K562 (cell line): Measurements from ENCODE around the gene SEC14L5. TPM values are rescaled to one million over a fixed set of nuclear protein-coding genes. Genes with fewer than 3 reads are reported as not detected.

Experiments
- CEBPB ChIP-seq: fragments of 450-650 bp; IDR thresholded peaks from 2 replicates; pipeline ENCODE4 v1.6.1; 2016; ENCODE audit warnings: missing genetic modification characterization, missing compliant biosample characterization
- CEBPG ChIP-seq, 3 experiments: fragments of 200-800 bp in 1 of 3; sonication (Bioruptor generic) in 1 of 3; sonication (generic) in 1 of 3; formaldehyde crosslinking in 1 of 3; IDR thresholded peaks in 2 of 3; conservative IDR thresholded peaks in 1 of 3; 2 replicates each; pipeline versions ENCODE4 v1.6.1 to v1.8.0; 2016 to 2022; ENCODE audit warnings: missing compliant biosample characterization in 2 of 3, missing genetic modification characterization in 2 of 3, mild to moderate bottlenecking in 1 of 3, missing genetic modification reagents in 1 of 3
- DNMT1 ChIP-seq: fragments of 450-650 bp; IDR thresholded peaks from 2 replicates; pipeline ENCODE4 v1.6.1; 2016; ENCODE audit warnings: antibody characterized with exemption, mild to moderate bottlenecking
- FOXK2 ChIP-seq, 2 experiments: fragments of 450-650 bp; IDR thresholded peaks in 1 of 2; conservative IDR thresholded peaks in 1 of 2; 2 replicates each; pipeline ENCODE4 v1.6.1; 2016; ENCODE audit warnings: low read depth in 2 of 2, mild to moderate bottlenecking in 1 of 2
- HDGF ChIP-seq: fragments of 450-650 bp; IDR thresholded peaks from 2 replicates; pipeline ENCODE4 v1.6.1; 2016
- HINFP ChIP-seq: fragments of 450-650 bp; conservative IDR thresholded peaks from 2 replicates; pipeline ENCODE4 v1.6.1; 2016; ENCODE audit warnings: missing genetic modification characterization, low read depth, mild to moderate bottlenecking, control low read depth, missing compliant biosample characterization
- KAT7 ChIP-seq: sonication (generic); formaldehyde crosslinking; IDR thresholded peaks from 2 replicates; pipeline ENCODE4 v1.8.0; 2022; ENCODE audit warnings: missing genetic modification reagents, mild to moderate bottlenecking, borderline replicate concordance
- NFE2L1 ChIP-seq: fragments of 450-650 bp; IDR thresholded peaks from 2 replicates; pipeline ENCODE4 v1.6.1; 2016; ENCODE audit warnings: missing genetic modification characterization, low read depth, mild to moderate bottlenecking, missing compliant biosample characterization, moderate library complexity, borderline replicate concordance
- POLR2AphosphoS5 ChIP-seq: IDR thresholded peaks from 2 replicates; pipeline ENCODE4 v1.6.1; 2011; ENCODE audit warnings: mild to moderate bottlenecking, low read depth, low read length, moderate library complexity; ENCODE audit not compliant: control insufficient read depth, insufficient read depth
- RBBP5 ChIP-seq: fragments of 200-600 bp; sonication (generic); IDR thresholded peaks from 2 replicates; pipeline ENCODE4 v1.6.1; 2012; ENCODE audit warnings: borderline replicate concordance, mild to moderate bottlenecking, low read length, control low read depth, inconsistent platforms; ENCODE audit not compliant: insufficient read depth, poor library complexity, severe bottlenecking
- SMAD4 ChIP-seq: fragments of 250-450 bp; sonication (Bioruptor Pico); conservative IDR thresholded peaks from 2 replicates; pipeline ENCODE4 v1.8.0; 2021; ENCODE audit warnings: inconsistent platforms, mild to moderate bottlenecking, moderate library complexity
- SRSF9 ChIP-seq: fragments of 200-400 bp; formaldehyde crosslinking; IDR thresholded peaks from 2 replicates; pipeline ENCODE4 v1.6.1; 2017; ENCODE audit warnings: low read depth, low read length, borderline replicate concordance
- ZEB2 ChIP-seq: fragments of 450-650 bp; IDR thresholded peaks from 2 replicates; pipeline ENCODE4 v1.6.1; 2016
- ZNF24 ChIP-seq: fragments of 450-650 bp; IDR thresholded peaks from 2 replicates; pipeline ENCODE4 v1.6.1; 2016
- ZNF444 ChIP-seq: fragments of 250-450 bp; sonication (Bioruptor Pico); IDR thresholded peaks from 2 replicates; pipeline ENCODE4 v1.4.0; 2020; ENCODE audit warnings: mild to moderate bottlenecking, moderate library complexity
- ZNF778 ChIP-seq: fragments of 450-650 bp; formaldehyde crosslinking; IDR thresholded peaks from 2 replicates; pipeline ENCODE4 v1.4.0; 2020; ENCODE audit warnings: mild to moderate bottlenecking, moderate library complexity
- ZNF785 ChIP-seq: fragments of 250-450 bp; sonication (Bioruptor Pico); IDR thresholded peaks from 2 replicates; pipeline ENCODE4 v1.4.0; 2020; ENCODE audit warnings: mild to moderate bottlenecking
- polyA plus RNA-seq, 8 experiments: library from polyadenylated mRNA; depleted of rRNA in 4 of 8; stranded (reverse) in 5 of 8; unstranded in 3 of 8; fragments of >200 nt; fragmentation: Nextera tagmentation in 2 of 8; fragmentation: Illumina TruSeq in 1 of 8; extraction: Ambion mirVana in 2 of 8; extraction: Trizol in 1 of 8; gene quantifications; 2 replicates each; pipeline versions ENCODE4 v1.2.1 to v1.2.3, GENCODE V29; 2011 to 2014; ENCODE audit warnings: inconsistent platforms in 1 of 8, missing spikeins in 1 of 8
- total RNA-seq, 7 experiments: library from RNA; depleted of rRNA in 6 of 7; stranded (reverse); fragments of >200 nt in 6 of 7; fragmentation: Illumina TruSeq in 2 of 7; extraction: Trizol in 2 of 7; gene quantifications; 2 replicates each; pipeline versions ENCODE4 v1.2.1 to v1.2.3, GENCODE V29; 2011 to 2021; ENCODE audit warnings: low replicate concordance in 1 of 7
- TF ChIP-seq, protein P1 (sequence below): sonication (generic); formaldehyde crosslinking; IDR thresholded peaks from 2 replicates; pipeline ENCODE4 v1.8.0; 2022; ENCODE audit warnings: mild to moderate bottlenecking, missing genetic modification reagents, borderline replicate concordance
- TF ChIP-seq, protein P2 (sequence below): fragments of 150-350 bp; IDR thresholded peaks from 2 replicates; pipeline ENCODE4 v1.6.1; 2014; ENCODE audit warnings: low read depth, mild to moderate bottlenecking, low read length, borderline replicate concordance

Gene SEC14L5
- total and polyA plus RNA-seq, 9 of the 15 experiments (the other 6 are each of a cell fraction or from before 2014, with no cell fraction given), result 0.11 TPM; not detected in 8

DNA sequence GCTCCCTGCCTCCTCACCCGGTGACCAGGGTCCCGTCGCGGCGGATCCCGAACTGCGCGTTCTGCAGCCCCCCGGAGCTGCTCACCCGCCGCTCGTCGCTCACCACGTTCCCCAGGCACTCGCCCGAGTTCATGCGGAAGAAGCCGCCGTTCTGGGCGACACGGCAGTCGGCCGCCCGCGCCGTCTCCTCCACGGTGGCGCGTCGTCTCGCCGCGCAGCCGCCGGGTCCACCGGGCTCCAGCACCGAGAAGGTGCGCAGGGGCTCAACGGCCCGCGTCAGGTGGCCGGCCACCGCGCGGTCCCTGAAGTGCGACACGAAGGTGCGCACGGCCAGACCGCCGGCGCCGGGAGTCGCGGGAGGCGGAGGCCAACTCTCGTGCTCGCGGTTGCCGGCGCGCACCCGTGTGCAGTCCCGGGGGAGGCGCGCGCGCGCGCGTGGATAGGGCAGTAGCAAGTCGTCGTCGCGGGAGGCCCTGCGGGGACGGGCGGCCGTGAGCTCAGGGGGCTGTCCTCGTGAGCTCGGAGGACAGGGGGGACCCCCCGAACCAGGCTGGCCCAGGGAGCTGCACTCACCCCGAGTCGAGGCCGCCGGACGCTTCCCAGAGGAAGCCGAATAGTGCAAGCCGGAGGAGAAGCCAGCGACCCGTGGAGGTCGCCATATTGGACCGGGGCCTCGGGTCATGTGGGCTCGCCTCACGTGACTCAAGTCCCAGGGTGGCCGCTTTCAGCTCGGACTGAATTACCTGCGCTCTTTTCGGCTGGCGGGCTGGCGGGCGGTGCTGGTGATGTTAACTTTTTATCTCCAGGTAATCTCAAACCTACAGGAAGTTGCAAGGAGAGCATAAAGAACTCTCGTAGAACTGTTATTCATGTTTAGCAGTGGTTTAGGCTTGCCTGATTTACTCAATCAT lies 75.4 kb downstream of the SEC14L5 start, which contains the start of gene NAGPA (continued):
- TF ChIP-seq SRSF9 (no peak), DNMT1 (no peak), ZNF444 (CRISPR knock-in tag) (no peak), ZNF778 (CRISPR knock-in tag) (no peak), ZNF785 (no peak), POLR2AphosphoS5 (peak; percentile 29; the same call in 1 of the 2 replicates), KAT7 (peak; percentile 56; the same call in 1 of the 2 replicates), FOXK2 (conservative IDR thresholded peaks at IDR 0.05 in 1 of 2, IDR thresholded peaks at IDR 0.05 in 1 of 2; ENCODE audit: low read depth in 2 of 2) (peak; percentile 83 to 84), CEBPB (tag) (no peak), HINFP (no peak), RBBP5 (peak; percentile 67), CEBPG (CRISPR knock-in tag; IDR thresholded peaks at IDR 0.05) (no peak), CEBPG (tag; conservative IDR thresholded peaks at IDR 0.05 in 1 of 2, IDR thresholded peaks at IDR 0.05 in 1 of 2) (no peak), HDGF (no peak), NFE2L1 (tag) (no peak), SMAD4 (CRISPR knock-in tag) (0 out of 2 replicates have a peak, but pooled peaks have one; percentile 36), ZEB2 (no peak), ZNF24 (no peak)
- TF ChIP-seq, protein P1, sequence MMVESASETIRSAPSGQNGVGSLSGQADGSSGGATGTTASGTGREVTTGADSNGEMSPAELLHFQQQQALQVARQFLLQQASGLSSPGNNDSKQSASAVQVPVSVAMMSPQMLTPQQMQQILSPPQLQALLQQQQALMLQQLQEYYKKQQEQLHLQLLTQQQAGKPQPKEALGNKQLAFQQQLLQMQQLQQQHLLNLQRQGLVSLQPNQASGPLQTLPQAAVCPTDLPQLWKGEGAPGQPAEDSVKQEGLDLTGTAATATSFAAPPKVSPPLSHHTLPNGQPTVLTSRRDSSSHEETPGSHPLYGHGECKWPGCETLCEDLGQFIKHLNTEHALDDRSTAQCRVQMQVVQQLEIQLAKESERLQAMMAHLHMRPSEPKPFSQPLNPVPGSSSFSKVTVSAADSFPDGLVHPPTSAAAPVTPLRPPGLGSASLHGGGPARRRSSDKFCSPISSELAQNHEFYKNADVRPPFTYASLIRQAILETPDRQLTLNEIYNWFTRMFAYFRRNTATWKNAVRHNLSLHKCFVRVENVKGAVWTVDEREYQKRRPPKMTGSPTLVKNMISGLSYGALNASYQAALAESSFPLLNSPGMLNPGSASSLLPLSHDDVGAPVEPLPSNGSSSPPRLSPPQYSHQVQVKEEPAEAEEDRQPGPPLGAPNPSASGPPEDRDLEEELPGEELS (CRISPR knock-in tag), result no peak
- TF ChIP-seq, protein P2, sequence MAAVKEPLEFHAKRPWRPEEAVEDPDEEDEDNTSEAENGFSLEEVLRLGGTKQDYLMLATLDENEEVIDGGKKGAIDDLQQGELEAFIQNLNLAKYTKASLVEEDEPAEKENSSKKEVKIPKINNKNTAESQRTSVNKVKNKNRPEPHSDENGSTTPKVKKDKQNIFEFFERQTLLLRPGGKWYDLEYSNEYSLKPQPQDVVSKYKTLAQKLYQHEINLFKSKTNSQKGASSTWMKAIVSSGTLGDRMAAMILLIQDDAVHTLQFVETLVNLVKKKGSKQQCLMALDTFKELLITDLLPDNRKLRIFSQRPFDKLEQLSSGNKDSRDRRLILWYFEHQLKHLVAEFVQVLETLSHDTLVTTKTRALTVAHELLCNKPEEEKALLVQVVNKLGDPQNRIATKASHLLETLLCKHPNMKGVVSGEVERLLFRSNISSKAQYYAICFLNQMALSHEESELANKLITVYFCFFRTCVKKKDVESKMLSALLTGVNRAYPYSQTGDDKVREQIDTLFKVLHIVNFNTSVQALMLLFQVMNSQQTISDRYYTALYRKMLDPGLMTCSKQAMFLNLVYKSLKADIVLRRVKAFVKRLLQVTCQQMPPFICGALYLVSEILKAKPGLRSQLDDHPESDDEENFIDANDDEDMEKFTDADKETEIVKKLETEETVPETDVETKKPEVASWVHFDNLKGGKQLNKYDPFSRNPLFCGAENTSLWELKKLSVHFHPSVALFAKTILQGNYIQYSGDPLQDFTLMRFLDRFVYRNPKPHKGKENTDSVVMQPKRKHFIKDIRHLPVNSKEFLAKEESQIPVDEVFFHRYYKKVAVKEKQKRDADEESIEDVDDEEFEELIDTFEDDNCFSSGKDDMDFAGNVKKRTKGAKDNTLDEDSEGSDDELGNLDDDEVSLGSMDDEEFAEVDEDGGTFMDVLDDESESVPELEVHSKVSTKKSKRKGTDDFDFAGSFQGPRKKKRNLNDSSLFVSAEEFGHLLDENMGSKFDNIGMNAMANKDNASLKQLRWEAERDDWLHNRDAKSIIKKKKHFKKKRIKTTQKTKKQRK, result no peak
